Muscle of arm (tissue), 14 donors: ENCODE measurements around the gene SMYD1. TPM values are rescaled to one million over a fixed set of nuclear protein-coding genes. Genes with fewer than 3 reads are reported as not detected.
A peak's percentile ranks its signal among the peaks of the same experiment; 100 is the strongest.
"Not testable (repeated sequence)": the region's sequence is repeated elsewhere in the genome, so short reads cannot be mapped to it uniquely, and the experiment has no call there.

ENCODE experiments used
- DNase-seq: peaks from one replicate; pipeline ENCODE4 v3.0.0-alpha.2; 2013
- long read RNA-seq, 11 donors: transcript quantifications; one replicate each; lab custom pipeline, GENCODE V29; 2026
- polyA plus RNA-seq, 12 donors: library from polyadenylated mRNA; unstranded; fragments of 120-200 nt; gene quantifications; one replicate each; pipeline ENCODE4 v1.2.1, GENCODE V29; 2013; ENCODE audit not compliant: insufficient read length in 12 of 12

Gene SMYD1
- 100 to 1,000 TPM in 11 of 12 donors, 10 to 100 TPM in 1; 94.9 to 405 (median 332) TPM for polyA plus RNA-seq
- long read RNA-seq, donor 1, full-length matches to known transcripts, result 3 of 9,778 reads
- long read RNA-seq, donor 1, partial matches to known transcripts, result 9,637 of 9,778 reads
- long read RNA-seq, donor 1, other reads (novel, unspliced or antisense), result 138 of 9,778 reads
- long read RNA-seq, donor 2, full-length matches to known transcripts, result 105 of 215 reads
- long read RNA-seq, donor 2, partial matches to known transcripts, result 102 of 215 reads
- long read RNA-seq, donor 2, other reads (novel, unspliced or antisense), result 8 of 215 reads
- long read RNA-seq, donor 3, full-length matches to known transcripts, result 39 of 92 reads
- long read RNA-seq, donor 3, partial matches to known transcripts, result 48 of 92 reads
- long read RNA-seq, donor 3, other reads (novel, unspliced or antisense), result 5 of 92 reads
- long read RNA-seq, donor 4, full-length matches to known transcripts, result 22 of 59 reads
- long read RNA-seq, donor 4, partial matches to known transcripts, result 37 of 59 reads
- long read RNA-seq, donor 4, other reads (novel, unspliced or antisense), result 0 of 59 reads
- long read RNA-seq, donor 5, full-length matches to known transcripts, result 145 of 298 reads
- long read RNA-seq, donor 5, partial matches to known transcripts, result 139 of 298 reads
- long read RNA-seq, donor 5, other reads (novel, unspliced or antisense), result 14 of 298 reads
- long read RNA-seq, donor 6, full-length matches to known transcripts, result 44 of 92 reads
- long read RNA-seq, donor 6, partial matches to known transcripts, result 48 of 92 reads
- long read RNA-seq, donor 6, other reads (novel, unspliced or antisense), result 0 of 92 reads
- long read RNA-seq, donor 7, full-length matches to known transcripts, result 23 of 82 reads
- long read RNA-seq, donor 7, partial matches to known transcripts, result 53 of 82 reads
- long read RNA-seq, donor 7, other reads (novel, unspliced or antisense), result 6 of 82 reads
- long read RNA-seq, donor 8, full-length matches to known transcripts, result 132 of 312 reads
- long read RNA-seq, donor 8, partial matches to known transcripts, result 152 of 312 reads
- long read RNA-seq, donor 8, other reads (novel, unspliced or antisense), result 28 of 312 reads
- long read RNA-seq, donor 9, full-length matches to known transcripts, result 21 of 62 reads
- long read RNA-seq, donor 9, partial matches to known transcripts, result 41 of 62 reads
- long read RNA-seq, donor 9, other reads (novel, unspliced or antisense), result 0 of 62 reads
- long read RNA-seq, donor 10, full-length matches to known transcripts, result 106 of 197 reads
- long read RNA-seq, donor 10, partial matches to known transcripts, result 81 of 197 reads
- long read RNA-seq, donor 10, other reads (novel, unspliced or antisense), result 10 of 197 reads
- long read RNA-seq, donor 11, full-length matches to known transcripts, result 57 of 133 reads
- long read RNA-seq, donor 11, partial matches to known transcripts, result 63 of 133 reads
- long read RNA-seq, donor 11, other reads (novel, unspliced or antisense), result 13 of 133 reads

DNA sequence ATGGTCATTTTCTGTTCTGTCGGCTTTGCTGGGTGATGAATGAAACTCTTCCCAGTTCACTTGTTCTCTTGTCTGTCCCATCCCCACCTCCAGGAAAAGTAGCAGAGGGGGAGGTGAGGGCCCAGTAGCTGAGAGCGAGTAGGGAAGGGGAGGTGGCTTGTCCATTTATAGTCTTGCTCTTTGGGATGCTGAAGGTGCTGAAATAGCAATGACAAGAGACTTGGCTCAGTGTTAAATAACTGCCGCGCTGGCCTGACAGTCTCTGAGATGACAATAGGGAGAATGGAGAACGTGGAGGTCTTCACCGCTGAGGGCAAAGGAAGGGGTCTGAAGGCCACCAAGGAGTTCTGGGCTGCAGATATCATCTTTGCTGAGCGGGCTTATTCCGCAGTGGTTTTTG lies at the start of gene SMYD1:
Gene SMYD1 (plus strand): TSS at position 228 of the 400 bp plus-strand sequence. CDS start 40 bp downstream, at position 268.
- no peak for DNase-seq

DNA sequence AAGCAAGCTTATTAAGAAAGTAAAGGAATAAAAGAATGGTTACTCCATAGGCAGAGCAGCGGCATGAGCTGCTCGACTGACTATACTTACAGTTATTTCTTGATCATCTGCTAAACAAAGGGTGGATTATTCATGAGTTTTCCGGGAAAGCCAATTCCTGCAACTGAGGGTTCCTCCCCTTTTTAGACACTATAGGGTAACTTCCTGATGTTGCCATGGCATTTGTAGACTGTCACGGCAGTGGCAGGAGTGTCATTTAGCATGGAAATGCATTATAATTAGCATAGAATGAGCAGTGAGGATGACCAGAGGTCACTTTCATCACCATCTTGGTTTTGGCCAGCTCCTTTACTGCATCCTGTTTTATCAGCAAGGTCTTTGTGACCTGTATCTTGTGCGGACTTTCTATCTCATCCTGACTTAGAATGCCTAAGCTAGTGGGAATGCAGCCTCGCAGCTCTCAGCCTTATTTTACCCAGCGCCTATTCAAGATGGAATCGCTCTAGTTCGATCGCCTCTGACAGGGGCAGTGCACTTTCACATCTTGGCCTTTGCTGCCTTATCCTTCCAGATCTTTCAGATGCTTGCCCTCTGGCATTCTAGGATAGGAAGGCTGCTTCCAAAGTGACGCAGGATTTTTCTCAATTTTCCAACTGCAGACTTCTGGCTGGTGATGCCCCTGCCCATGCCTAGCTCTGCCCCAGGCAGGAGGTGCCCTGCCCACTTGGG lies 49.4 kb upstream of the SMYD1 start:
- not testable (repeated sequence) for DNase-seq

- DNase-seq, result no peak
Measured at GRCh38 chr2:88018909-88019308, 48.7 kb upstream of the SMYD1 start.

DNA sequence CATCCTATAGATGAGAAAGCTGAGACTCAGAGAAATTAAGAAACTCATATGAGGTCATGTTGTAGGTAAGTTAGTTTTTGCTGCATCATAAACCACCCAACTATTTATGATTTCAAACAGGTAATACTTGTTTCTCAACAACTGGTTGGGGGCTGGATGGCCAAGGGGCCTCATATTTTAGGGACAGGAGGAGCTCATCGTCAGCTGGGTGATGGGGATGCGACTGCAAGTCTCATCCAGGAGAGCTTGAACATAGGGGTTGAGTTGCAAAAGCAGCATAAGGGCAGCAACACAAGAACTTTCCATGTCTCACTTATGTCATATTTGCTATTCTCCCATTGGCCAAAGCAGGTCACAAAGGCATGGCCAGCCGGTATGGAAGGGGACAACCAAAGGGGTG lies 47.6 kb upstream of the SMYD1 start:
- DNase-seq, result no peak

DNA sequence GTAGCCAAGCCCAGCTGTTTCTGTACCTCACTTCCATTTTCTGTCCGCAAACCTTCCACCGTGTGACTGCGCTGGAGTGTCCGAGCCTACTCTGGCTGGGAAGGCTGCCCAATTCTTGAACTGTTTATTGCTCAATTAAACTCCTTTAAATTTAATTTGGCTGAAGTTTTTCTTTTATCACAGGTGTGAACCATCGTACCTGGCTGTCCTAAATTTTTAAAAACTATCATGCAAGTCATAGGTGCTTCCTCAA lies 45.0 kb upstream of the SMYD1 start:
- no peak for DNase-seq

DNA sequence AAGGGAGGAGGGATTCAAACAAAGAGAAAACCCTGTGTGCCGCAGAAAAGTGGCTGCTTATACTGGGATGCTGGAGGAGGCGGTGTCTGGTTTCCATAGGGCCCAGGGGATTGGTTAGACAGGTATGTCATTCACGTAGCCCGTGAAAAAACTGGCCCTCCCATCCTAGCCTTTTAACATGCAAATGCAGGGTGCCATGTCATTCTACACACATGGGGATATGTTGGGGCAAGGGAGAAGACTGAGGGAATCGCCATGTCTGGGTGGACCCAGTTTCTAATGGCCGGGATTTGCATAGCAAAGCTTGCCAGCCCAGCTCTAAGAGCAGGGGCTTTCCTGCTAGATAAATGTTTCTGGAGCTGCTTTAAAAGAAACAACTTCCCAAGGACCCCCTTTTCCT lies 43.1 kb upstream of the SMYD1 start:
- no peak for DNase-seq

DNA sequence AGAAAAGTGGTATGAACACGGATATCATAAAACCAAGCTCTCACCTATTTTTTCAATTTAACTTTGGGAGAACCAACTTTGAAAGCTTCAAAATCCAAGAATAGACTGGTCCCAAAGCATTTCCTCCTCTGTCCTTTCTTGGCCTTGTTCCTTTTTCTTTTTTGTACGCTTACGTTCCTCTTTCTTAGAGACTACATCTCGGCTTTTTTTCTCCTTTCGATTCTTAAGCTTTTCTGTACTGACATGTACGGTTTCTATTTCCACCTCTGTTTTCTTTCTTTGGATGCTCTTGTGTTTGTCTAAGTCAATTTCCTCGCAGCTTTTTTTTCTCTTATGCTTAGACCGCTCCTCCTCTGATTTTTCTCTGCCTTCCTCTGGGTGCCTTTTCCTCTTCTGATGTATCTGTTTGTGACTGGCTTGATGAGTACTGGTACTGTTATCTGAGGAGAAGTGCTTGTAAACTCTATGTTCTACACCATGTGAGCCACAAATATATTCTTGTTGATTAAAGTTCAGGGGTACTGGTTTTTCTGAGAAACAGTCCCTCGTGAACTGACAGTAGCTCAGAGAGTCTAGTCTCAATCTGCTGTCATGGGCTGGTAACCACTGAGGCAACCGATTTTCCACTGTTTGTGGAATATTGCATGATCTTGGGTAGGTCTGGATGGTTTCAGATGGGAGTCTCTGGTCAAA lies 39.8 kb upstream of the SMYD1 start:
- no peak for DNase-seq

DNA sequence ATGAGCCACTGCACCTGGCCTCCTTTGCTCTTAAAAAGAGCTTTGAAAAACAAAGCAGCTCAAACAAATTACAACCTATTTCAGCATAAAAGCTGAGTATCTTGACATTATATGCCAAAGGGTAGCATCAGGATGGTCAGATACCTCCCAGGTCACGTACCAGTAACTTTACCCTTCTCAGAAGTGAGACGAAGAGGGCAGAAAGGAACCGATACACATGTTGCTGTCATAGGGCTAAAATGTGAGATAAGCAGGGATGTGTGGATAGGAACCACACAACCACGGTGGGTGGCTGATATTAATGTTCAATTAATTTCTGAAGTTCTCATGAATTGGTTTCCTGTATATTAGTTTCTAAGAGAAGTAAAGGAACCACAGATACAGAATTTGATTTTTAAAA lies 38.7 kb upstream of the SMYD1 start:
- DNase-seq, result no peak

- no peak for DNase-seq
Measured at GRCh38 chr2:88032070-88032702, 35.4 kb upstream of the SMYD1 start.

- no peak for DNase-seq
Measured at GRCh38 chr2:88036182-88036581, 31.4 kb upstream of the SMYD1 start.

GRCh38 chr2:88036606-88037005 lies 31.0 kb upstream of the SMYD1 start:
- no peak for DNase-seq

DNA sequence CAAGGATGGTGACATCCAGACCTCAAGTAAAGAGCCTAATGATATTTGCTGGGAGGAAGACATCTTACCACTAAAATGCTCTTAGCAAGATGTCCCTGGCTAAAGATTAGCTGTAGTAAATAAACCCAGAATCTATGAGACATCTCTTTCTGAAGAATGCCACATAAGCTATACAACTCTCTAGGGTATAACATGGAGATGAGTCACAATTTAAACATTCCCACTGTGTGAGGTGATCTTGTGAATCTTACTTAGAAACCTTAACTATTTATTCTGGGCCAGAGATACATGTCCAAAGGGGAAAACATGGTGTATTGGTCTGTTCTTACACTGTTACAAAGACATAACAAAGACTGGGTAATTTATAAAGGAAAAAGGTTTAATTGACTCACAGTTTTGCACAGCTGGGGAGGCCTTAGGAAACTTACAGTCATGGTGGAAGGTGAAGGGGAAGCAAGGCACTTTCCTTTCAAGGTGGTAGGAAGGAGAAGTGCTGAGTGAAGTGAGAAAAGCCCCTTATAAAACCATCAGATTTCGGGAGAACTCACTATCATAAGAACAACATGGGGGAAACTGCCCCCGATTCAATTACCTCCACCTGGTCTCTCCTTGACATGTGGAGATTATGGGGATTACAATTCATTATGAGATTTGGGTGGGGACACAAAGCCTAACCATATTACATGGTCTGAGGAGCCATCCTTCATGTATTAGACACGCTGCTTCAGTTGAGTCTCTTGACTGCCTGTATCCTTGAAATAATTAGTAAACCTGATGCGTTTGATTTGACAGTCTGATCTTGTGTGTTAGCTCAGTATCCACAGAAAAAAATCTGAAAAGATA lies 29.1 kb upstream of the SMYD1 start:
- no peak for DNase-seq

- DNase-seq, result no peak
Measured at GRCh38 chr2:88042476-88042875, 25.1 kb upstream of the SMYD1 start.

DNA sequence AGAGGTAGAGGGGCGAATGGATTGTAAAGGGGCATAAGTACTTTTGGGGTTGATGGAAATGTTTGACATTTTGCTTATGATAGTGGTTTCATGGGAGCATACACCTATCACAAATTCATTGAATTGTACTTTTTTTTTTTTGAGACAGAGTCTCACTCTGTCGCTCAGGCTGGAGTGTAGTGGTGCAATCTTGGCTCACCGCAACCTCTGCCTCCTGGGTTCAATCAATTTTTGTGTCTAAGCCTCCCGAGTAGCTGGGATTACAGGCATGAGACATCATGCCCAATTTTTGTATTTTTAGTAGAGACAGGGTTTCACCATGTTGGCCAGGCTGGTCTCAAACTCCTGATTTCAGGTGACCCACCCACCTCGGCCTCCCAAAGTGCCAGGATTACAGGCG lies 22.1 kb upstream of the SMYD1 start:
- not testable (repeated sequence) for DNase-seq

DNA sequence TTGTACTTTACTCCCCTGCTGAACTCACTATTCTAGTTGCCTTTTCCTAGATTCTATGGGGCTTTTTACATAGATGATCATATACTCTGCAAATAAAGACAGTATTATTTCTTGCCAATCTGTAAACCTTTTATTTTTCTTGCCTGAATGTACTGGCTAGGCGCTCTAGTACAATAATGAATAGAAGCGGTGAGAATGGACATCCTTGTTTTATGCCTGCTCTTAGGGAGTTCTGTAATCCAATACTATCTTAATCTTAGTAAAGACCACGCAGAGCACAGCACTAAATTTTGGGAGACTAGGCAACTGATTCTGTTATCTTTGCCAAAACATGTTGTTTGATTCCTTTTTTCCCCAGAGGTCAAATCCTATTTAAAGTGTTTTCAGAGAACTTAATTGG lies 19.1 kb upstream of the SMYD1 start:
- DNase-seq, result no peak

GRCh38 chr2:88049622-88050021 lies 18.0 kb upstream of the SMYD1 start:
- DNase-seq, result no peak

DNA sequence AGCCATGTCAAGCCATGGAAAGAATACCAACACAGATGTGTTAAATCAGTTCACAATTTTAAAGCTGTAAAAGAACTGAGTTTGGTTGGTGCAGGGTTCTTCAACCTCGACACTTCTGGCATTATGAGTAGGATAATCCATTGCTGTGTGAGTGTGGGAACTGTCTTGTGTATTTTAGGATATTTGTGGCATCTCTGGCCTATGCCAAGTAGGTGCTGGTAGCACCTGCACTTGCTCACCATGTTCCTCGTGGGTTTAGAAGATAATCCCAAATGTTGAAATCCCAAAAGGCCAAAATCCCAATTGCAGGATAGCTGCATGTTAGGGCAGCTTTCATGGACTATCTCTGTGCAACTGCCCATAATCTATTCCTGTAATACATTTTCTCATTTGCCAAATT lies 15.8 kb upstream of the SMYD1 start:
- DNase-seq, result no peak

GRCh38 chr2:88053296-88053695 lies 14.3 kb upstream of the SMYD1 start:
- peak; percentile 48 for DNase-seq
